Nucleus accumbens (tissue), 56 donors: ENCODE data around the gene GAB2.
A peak's percentile ranks its signal among the peaks of the same experiment; 100 is the strongest.
"Not testable (repeated sequence)": the region's sequence is repeated elsewhere in the genome, so short reads cannot be mapped to it uniquely, and the experiment has no call there.

ENCODE experiments used
- DNase-seq, 56 donors: peaks; one replicate each; lab custom pipeline; 2025; lab: John Stamatoyannopoulos, UW

Gene GAB2

GRCh38 chr11:78319453-78319955 lies 98.1 kb downstream of the GAB2 start:
- DNase-seq = peak in 3 of 56 donors; percentile 19 to 40 (median 33)

DNA sequence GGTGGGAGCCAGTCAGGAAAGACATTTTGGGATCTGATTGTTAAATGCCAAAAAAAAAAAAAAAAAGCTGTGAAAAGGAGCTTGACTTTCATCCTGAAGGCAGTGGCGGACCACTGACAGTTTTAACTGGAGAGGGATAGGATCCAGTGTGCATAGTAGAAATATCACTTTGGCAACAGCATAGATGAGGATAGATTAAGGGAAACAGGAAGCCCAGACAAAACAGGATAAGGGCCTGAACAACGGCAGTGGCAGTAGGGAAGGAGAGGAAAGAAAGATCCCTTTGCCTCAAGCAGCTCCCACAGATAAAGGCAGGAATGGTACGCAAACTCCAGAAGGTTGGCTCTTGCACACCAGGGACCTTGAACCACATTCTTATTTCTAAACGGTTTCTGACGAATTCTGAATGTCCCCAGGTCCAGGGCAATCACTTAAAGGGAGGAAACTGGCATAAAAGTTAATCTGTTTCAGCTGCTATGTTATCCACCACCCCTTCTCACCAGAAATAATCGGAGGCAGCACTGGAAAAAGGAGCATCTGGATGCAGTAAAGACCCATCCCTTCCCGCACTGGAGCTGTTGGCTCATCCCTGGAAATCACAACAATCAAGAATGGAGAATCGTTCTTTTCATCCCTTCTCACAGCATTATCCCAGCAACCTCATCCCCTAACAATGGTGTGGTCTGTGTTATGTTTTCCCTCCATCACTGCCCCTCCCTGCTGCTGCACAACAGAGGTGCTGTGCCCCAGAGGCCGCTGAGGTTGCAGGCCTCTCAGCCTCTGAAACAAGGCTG lies 99.1 kb downstream of the GAB2 start:
- DNase-seq = peak in 50 of 56 donors; percentile 21 to 92 (median 74)

- no peak for DNase-seq
Observed at GRCh38 chr11:78315724-78316123, 101.9 kb downstream of the GAB2 start.

- DNase-seq = no peak
Observed at GRCh38 chr11:78314762-78315161, 102.9 kb downstream of the GAB2 start.

- peak in 1 of 56 donors; percentile 18 for DNase-seq
Observed at GRCh38 chr11:78313898-78314297, 103.7 kb downstream of the GAB2 start.

DNA sequence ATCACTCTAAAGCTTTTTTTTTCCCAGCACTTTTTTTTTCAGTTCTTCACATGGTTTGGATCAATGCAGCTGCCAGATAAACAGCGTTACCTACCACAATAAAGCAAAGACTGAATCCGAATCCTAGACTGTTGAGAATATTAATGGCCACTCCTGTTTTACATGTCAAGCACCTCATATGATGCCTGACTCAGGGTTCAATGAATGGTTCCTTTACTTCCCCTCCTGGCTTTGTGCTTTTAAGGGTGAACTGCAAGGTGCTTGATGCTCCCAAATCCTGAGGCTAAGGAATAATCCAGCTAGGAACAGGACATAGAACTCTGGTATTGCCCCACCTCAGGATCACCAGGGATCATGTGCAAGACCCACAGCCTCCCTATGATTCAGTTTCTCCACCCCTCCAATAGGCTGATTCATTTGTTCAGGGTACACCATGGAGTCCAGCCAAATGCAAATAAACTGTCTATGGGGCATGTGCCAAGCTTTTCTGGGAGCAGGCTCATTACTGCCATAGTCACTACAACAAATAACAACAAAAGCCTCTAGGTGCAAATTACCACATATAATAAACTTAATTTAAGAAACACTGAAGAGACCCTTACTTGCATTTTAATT lies 104.3 kb downstream of the GAB2 start:
- peak in 25 of 56 donors; percentile 8 to 82 (median 26) for DNase-seq

DNA sequence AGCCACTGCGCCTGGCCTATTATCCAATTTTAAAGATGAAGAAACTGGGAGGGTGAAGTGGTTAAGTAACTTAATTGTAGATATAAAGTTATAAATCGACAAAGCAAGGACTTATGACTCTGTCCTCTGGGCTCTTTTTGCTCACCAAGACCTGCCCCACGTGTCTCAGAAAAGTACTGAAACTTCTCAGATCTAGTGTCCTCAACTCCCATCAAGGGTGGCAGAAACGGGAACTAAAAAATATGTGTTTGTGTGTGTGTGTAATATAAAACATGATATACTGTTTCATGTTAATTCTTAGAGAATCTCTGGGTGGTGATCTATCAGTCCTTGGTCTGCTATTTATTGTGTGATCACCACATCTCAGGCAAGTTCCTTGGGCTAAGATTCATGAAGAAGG lies 104.9 kb downstream of the GAB2 start:
- DNase-seq = no peak

DNA sequence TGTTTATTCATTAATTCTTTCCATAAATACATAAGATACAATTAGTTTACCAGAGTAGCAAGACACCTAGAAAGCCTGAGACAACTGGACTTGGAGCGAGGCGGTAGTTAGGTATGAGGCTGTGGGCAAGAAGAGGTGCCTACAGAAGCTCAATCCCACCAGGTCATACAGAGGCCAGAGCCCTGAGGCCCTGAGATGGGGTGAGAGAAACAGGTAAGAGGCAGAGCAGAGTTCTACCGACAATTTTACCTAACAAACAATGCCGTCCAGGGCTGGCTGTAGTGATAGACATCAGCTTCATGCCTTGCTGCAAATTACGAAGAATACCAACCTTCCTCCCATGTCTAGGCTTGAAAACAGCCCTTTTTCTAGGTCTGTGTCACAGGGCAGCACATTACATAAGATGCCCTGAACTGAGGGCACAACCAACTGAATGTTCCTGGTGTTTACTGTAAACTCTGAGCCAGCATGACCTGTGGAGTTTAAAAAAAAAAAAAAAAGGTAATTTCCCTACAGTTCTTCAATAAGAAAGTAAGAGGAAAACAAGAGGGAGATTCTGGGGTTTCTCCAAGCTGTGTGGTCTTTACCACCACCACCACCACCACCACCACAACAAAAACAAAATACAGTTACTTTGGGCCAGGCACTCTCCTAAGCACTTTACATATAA lies 105.8 kb downstream of the GAB2 start:
- no peak for DNase-seq

DNA sequence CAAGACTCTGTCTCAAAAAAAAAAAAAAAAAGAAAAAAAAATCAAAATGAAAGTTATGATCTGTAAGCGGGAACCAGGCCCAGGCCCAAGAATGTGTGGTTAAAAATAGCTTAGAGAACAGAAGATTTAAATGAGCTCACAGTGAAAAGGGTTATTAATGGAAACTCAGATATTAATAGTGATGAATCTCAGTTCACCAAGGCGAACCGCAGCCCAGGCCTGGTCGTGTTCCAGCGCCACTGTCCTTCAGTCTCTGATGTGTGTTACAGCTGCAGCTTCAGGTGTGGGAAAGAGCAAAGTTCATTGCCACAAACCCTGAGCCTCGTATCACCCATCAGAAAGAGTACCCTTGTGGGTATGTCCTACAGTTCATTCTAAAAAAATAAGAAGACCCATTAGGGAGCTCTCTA lies 107.1 kb downstream of the GAB2 start:
- DNase-seq = peak in 1 of 56 donors; percentile 25

DNA sequence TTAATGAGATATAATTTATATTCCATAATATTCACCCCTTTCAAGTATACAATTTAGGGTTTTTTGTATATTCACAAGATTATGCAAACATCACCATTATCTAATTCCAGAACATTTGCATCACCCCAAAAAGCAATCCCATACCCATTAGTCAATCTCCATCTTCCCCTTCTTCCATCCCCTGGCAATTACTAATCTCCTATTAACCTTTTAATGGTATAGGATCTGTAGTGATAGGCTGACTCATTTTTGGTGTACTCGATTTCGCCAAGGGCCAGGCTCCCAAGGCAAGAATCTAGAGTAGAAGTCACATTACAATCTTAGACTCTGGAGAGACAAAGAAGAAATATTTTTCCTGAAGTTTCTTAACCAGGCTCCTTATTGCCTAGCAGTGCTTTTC lies 113.4 kb downstream of the GAB2 start:
- no peak for DNase-seq

DNA sequence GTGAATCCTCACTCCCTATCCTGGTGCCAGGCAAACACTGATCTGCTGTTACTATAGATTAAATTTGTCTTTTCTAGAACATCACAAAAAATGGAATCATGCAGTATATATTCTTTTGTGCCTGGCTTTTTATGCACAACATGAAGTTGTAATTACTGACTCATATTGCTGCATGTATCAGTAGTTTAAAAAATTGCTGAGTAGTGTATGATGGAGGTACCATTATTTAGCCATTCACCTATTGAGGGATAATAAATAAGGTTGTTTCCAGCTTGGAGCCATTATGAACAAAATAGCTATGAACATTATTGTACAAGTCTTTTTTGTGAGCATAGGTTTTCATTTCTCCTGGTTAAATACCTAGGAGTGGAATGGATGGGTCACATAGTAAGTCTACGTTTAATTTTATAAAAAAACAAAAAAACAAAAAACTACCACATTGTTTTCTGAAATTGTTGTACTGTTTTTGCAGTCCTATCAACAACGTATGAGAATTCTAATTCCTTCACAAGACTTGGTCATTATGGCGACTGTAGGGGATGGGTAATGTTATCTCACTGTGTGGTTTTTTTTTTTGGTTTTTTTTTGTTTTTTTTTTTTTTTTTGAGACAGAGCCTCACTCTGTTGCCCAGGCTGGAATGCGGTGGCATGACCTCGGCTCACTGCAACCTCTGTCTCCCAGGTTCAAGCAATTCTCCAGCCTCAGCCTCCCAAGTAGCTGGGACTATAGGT lies 117.3 kb downstream of the GAB2 start:
- DNase-seq = no peak

DNA sequence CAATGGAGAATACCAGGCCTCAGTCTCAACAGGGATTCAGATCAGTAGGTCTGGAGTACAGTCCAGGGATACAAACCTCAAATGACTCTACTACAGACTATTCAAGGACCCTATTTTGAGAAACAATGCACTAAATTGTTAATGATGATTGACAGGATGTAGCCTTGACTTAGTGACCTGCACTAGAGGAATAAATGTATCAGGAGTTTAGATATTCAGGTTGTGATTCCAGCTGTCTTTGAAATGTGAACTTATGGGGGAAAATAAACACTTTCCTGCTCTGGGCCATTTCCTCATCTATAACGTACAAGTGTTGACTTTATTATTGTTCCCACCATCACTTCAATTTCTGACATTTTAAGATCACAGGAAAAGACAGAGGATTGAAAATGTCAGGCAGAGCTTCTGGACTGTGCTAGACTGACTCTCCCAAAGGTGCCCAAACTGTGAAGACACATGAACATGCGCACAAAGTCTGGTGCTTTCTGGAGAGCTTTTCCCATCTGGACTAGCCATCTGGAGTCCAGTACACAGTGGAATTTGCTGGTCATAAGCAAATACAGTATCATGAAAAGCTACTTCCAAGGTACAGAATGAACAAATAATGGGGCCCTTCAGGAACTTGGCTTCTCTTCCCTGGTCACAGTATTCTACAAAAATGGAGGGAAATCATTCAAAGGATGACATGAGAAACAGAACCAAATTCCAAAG lies 118.5 kb downstream of the GAB2 start:
- no peak for DNase-seq

DNA sequence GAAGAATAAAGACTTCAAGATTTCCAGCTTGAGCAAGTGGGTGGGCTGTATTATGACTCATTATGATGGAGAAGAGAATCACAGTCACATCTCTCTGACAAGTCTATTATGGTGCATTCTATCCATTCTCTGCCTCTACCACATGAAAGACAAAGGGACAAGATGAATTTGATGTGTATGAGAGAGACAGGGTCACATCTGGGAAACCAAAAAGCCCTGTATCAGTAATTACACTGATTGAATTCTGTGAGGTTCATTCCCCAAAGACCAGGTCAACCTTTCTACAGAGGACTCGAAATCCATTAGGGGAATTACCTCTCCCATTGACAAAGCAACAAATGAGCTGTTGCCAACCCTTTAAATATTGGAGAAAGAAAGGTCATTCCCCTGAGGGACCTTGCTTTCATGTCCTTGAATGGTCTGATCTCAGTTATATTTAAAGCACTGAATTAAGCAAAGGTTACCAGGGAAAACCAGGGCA lies 119.3 kb downstream of the GAB2 start:
- DNase-seq = no peak

DNA sequence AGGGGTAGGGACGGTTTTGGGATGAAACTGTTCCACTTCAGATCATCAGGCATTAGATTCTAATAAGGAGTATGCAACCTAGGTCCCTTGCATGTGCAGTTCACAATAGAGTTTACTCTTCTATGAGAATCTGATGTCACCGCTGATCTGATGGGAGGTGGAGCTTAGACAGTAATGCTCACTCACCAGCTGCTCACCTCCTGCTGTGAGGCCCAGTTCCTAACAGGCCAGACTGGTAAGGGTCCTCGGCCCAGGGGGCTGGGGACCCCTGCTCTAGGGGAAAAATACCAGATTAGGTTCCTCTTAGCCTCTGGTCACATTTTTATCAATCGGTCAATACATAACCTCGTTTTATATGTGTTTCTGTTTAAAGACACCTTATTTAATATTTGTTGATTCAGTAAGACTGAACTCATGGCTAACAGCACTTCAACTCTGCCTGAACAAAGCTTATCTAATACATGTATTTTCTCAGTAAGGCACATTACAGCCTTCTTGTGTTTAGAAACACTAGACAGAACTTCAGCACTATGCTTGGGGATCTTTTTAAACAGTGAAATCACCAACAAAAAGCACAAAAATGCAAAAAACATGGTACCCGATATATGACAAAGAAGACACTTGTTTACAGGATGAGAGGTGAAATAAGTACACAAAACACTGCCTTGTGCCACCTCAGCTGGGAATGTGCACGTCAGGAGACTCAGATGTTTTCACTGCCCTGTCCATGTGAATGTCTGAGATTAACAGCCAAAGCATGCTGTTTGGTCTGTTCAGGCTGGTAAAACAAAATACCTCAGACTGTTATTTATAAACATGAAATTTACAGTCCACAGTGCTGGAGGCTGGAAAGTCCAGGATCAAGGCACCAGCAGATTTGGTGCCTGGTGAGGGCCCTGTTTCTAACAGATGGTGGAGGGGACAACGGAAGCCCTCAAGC lies 121.4 kb downstream of the GAB2 start:
- DNase-seq = peak in 1 of 56 donors; percentile 15

DNA sequence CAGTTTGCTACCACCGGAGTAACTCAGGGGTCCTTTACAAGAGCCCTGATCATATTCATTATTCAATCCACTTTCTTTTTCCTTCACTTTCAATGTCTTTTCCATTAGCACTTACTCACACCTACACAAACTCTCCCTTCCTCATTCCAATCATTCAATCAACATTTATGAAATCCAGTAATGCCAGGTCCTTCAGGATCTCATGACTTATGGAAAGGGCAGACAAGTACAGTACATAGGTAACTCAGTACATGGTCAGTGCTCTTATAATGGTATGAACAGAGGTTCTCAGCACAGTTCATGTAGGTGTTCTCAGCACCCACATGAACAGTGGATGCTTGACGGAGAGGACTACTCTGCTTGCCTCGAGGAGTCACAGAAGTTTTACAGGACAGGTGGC lies 122.3 kb downstream of the GAB2 start:
- no peak for DNase-seq

DNA sequence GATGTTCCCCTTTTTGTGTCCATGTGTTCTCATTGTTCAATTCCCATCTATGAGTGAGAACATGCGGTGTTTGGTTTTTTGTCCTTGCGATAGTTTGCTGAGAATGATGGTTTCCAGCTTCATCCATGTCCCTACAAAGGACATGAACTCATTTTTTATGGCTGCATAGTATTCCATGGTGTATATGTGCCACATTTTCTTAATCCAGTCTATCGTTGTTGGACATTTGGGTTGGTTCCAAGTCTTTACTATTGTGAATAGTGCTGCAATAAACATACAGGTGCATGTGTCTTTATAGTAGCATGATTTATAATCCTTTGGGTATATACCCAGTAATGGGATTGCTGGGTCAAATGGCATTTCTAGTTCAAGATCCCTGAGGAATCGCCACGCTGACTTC lies 123.5 kb downstream of the GAB2 start:
- not testable (repeated sequence) for DNase-seq

GRCh38 chr11:78293536-78293935 lies 124.1 kb downstream of the GAB2 start:
- no peak for DNase-seq

GRCh38 chr11:78292109-78292803 lies 125.4 kb downstream of the GAB2 start:
- DNase-seq = no peak
